Kidney (tissue), 14 donors: ENCODE results near the gene ANKRD30A. TPM values are rescaled to one million over a fixed set of nuclear protein-coding genes. Genes with fewer than 3 reads are reported as not detected.

Source experiments
- DNase-seq, 5 donors: peaks; one replicate each; pipeline ENCODE4 v3.0.0-alpha.2; 2013 to 2020
- FAIRE-seq: peaks from 2 replicates; lab custom pipeline; 2012; peaks lifted over from hg19 to GRCh38; lab: Jason Lieb, UNC
- H3K27ac ChIP-seq, 2 donors: one replicate each; pipeline ENCODE4 v1.7.0; 2013; ENCODE audit warnings: low read depth in 2 of 2, low read length in 2 of 2, inconsistent platforms in 1 of 2
- H3K27me3 ChIP-seq: one replicate; pipeline ENCODE4 v1.7.1; 2013; ENCODE audit warnings: low read length, inconsistent platforms; ENCODE audit not compliant: control insufficient read depth, insufficient read depth
- H3K36me3 ChIP-seq, 3 donors: one replicate each; pipeline versions ENCODE4 v1.7.0 to v1.7.1; 2013; ENCODE audit warnings: low read length in 3 of 3, control low read depth in 1 of 3, inconsistent platforms in 1 of 3; ENCODE audit not compliant: insufficient read depth in 3 of 3, control insufficient read depth in 2 of 3
- H3K4me1 ChIP-seq, 3 donors: one replicate each; pipeline versions ENCODE4 v1.7.0 to v1.7.1; 2013; ENCODE audit warnings: low read length in 3 of 3, inconsistent platforms in 1 of 3, low read depth in 1 of 3; ENCODE audit not compliant: control insufficient read depth in 2 of 3, insufficient read depth in 2 of 3
- H3K4me3 ChIP-seq, 3 donors: one replicate each; pipeline versions ENCODE4 v1.7.0 to v1.8.1; 2013; ENCODE audit warnings: low read length in 3 of 3, control low read depth in 1 of 3, inconsistent platforms in 1 of 3
- H3K9ac ChIP-seq, 3 donors: one replicate each; pipeline versions ENCODE4 v1.7.0 to v1.7.1; 2013; ENCODE audit warnings: low read length in 3 of 3, control low read depth in 1 of 3, inconsistent platforms in 1 of 3
- H3K9me3 ChIP-seq, 3 donors: one replicate each; pipeline versions ENCODE4 v1.7.0 to v1.7.1; 2013; ENCODE audit warnings: low read length in 3 of 3, control low read depth in 1 of 3, inconsistent platforms in 1 of 3; ENCODE audit not compliant: control insufficient read depth in 2 of 3, insufficient read depth in 1 of 3
- CTCF ChIP-seq: IDR thresholded peaks from 3 replicates; pipeline ENCODE4 v1.5.1; 2012; ENCODE audit warnings: mild to moderate bottlenecking, moderate library complexity, borderline replicate concordance; ENCODE audit not compliant: insufficient read depth; ENCODE audit errors: extremely low read depth
- intact Hi-C: fragments of 100-400 bp; cut with DNase I; formaldehyde crosslinking; loops from one replicate; pipeline ENCODE4 v1.11.1; 2022
- polyA plus RNA-seq: library from polyadenylated mRNA; stranded (reverse); fragments of 350-450 nt; fragmentation: Illumina TruSeq; extraction: RNeasy Lipid Tissue Mini Kit (QIAGEN cat#74804); gene quantifications from one replicate; pipeline ENCODE4 v1.2.3, GENCODE V29; 2014; ENCODE audit warnings: low read depth, low replicate concordance; ENCODE audit not compliant: insufficient read depth
- total RNA-seq: library from RNA; stranded (reverse); fragmentation: NEBNext Ultra II Directional; extraction: Animal tissue kit (Norgen Biotek cat#: 25700); gene quantifications from one replicate; pipeline ENCODE4 v1.2.1, GENCODE V29; 2021
- donor health status: control.
- donor health status: control.
- donor health status: control.
- donor health status: control.
- donor health status: control.
- donor health status: DM: yes; HTN: yes; CAD: no.
- donor health status: Normal renal cell carcinoma (clear cell type).

Gene ANKRD30A
- total and polyA plus RNA-seq, 2 donors from 2014 or later: not detected

DNA sequence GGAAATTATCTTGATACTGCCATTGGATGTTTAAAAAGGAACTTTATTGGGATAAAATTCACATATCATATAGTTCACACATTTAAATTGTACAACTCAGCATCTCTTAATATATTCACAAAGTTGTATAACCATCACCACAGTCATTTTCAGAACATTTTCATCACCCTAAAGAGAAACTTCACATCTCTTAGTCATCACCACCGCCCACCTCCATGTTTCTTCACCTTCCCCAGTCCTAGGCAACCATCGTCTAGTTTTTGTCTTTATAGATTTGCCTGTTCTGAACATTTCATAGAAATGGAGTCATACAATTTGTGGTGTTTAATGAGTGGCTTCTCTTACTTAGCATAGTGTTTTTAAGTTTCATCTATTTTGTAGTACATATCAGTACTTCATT is 96.6 kb downstream of the ANKRD30A start:
- Histone ChIP-seq H3K9ac (no peak overlapping the region), H3K4me3 (no peak overlapping the region), H3K27ac (no peak overlapping the region), H3K9me3 (no peaks in the 10 kb centered on the region), H3K4me1 (no peaks in the 10 kb centered on the region), H3K27me3 (no peaks in the 10 kb centered on the region), H3K36me3 (no peaks in the 10 kb centered on the region)
- FAIRE-seq (no peak), DNase-seq (no peak)
- intact Hi-C loops: no loop called here
- TF ChIP-seq CTCF: no peak

GRCh38 chr10:37225163-37225562 is 99.8 kb downstream of the ANKRD30A start:
- no peak for TF ChIP-seq CTCF
- Histone ChIP-seq H3K36me3 (no peaks in the 10 kb centered on the region), H3K9ac (no peak overlapping the region), H3K4me3 (no peak overlapping the region), H3K27ac (no peak overlapping the region), H3K4me1 (no peaks in the 10 kb centered on the region), H3K27me3 (no peaks in the 10 kb centered on the region), H3K9me3 (no peaks in the 10 kb centered on the region)
- FAIRE-seq (peak; percentile 6), DNase-seq (no peak)
- intact Hi-C loops: no loop called here

GRCh38 chr10:37226524-37226923 is 101.1 kb downstream of the ANKRD30A start:
- no peaks in the 10 kb centered on the region for H3K9me3 ChIP-seq
- DNase-seq (no peak), FAIRE-seq (no peak)
- no peak overlapping the region for H3K9ac ChIP-seq
- H3K27me3 ChIP-seq: no peaks in the 10 kb centered on the region
- TF ChIP-seq CTCF: no peak
- no peaks in the 10 kb centered on the region for H3K36me3 ChIP-seq
- intact Hi-C loops: no loop called here
- H3K27ac ChIP-seq: no peak overlapping the region
- no peaks in the 10 kb centered on the region for H3K4me1 ChIP-seq
- no peak overlapping the region for H3K4me3 ChIP-seq

GRCh38 chr10:37234692-37235091 is 109.3 kb downstream of the ANKRD30A start:
- FAIRE-seq: no peak
- H3K4me1 ChIP-seq: no peaks in the 10 kb centered on the region

More at GRCh38 chr10:37234692-37235091, 109.3 kb downstream of the ANKRD30A start:
- no peak for DNase-seq
- H3K9ac ChIP-seq: no peak overlapping the region
- intact Hi-C loops: no loop called here
- H3K27me3 ChIP-seq: no peaks in the 10 kb centered on the region
- no peaks in the 10 kb centered on the region for H3K9me3 ChIP-seq
- H3K4me3 ChIP-seq: no peak overlapping the region
- no peaks in the 10 kb centered on the region for H3K36me3 ChIP-seq
- H3K27ac ChIP-seq: no peak overlapping the region
- no peak for TF ChIP-seq CTCF
